Occipital lobe (tissue), 2 donors: ENCODE results near the gene RFNG. TPM values are rescaled to one million over a fixed set of nuclear protein-coding genes. Genes with fewer than 3 reads are reported as not detected.
A peak's percentile ranks its signal among the peaks of the same experiment; 100 is the strongest.
"Not testable (repeated sequence)": the region's sequence is repeated elsewhere in the genome, so short reads cannot be mapped to it uniquely, and the experiment has no call there.

Experiments
- DNase-seq: peaks from one replicate; lab custom pipeline; 2025; lab: John Stamatoyannopoulos, UW
- total RNA-seq: library from RNA; depleted of rRNA; stranded (reverse); fragments of >200 nt; gene quantifications from one replicate; pipeline ENCODE4 v1.2.3, GENCODE V29; 2014

RFNG gene
- total RNA-seq, 1 donor from 2014 or later: 14.5 TPM

GRCh38 chr17:82045936-82046484 lies 5.6 kb downstream of the RFNG start:
- no peak for DNase-seq

DNA sequence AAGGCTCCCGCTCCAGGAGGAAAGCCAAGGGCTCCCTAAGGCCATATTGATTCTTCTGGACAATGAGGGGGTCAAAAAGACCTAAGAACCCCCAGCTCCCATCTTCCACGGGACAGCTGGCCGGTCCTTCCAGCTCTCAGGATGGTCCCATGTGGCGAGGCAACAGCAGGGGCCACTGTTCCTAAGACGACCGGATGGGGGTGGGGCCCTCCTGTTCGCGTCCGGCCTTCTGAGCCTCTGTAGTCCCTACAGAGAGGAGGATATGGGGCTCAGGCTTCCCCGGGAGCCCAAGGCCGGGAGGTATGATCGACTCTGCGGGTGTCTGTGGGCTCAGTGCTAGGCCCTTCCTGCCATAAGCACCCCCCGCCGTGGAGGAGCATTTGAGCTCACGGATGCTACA lies 8.1 kb downstream of the RFNG start:
- DNase-seq: no peak

DNA sequence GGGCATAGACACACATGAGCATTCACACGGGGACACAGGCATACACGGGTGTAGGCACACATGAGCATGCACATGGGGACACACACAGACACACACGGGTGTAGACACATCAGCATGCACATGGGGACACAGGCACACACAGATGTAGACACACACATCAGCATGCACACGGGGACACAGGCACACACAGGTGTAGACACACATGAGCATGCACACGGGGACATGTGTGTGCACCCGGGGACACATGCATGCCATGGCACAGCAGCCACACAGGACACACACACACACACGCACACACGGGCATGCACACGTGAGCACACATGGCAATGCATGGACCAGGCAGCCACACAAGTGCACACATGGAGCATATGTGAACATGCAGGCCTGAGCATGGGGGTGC lies 9.0 kb downstream of the RFNG start:
- DNase-seq: no peak

DNA sequence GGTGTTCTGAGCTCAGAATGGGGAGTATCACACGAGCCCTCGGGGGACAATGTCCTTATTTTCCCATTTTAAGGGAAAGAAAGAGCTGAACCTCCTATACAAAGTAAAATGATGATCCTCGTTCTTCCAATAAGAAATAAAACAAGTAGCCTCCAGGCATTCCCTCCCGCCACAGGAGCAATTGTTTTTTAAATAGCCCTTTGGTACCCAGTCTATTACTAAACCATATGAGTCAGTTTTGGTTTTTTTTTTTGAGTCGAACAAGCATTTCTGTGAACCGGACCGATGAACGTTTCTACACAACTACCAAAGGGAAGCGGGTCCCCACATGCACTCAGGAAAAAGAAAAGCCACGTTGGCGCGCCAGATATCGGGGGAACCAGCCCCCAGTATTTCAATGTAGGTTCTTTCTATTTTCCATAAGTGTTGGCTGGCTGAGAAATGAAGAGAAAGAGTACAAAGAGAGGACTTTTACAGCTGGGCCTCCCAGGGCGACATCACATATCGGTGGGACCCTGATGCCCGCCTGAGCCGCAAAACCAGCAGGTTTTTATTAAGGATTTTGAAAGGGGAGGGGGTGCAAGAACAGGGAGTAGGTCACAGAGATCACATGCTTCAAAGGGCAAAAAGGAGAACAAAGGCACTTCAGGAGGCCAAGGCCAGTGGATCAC lies 10.3 kb downstream of the RFNG start:
- DNase-seq: no peak

DNA sequence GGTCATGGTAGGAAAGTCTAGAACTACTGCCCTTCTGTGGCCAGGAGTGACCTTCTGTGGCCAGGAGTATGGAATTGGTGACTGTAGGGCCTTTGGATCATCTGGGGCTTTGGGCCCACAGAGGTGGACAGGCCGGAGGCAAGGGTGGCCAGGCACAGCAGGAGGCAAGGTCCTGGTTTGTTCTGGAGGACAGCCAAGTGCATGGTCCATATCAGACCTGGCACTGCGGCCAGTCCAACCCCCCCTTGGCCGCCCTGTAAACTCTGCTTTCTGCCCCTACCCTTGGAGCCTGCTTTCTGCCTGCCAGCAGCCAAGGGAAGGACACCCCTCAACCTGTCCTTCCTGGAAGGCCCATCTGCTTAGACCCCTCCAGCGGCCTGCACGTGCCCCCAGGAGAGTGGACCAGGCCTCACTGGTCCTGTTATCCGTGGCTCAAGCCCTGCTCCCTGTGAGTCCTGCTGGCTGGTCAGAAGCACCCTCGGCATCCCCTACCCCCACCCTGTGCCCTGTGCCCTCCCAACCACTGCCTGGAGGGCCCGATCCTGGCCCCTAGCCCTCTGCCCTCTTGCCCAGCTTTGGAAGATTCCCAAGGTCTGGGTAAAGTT lies 11.8 kb downstream of the RFNG start:
- DNase-seq: no peak

DNA sequence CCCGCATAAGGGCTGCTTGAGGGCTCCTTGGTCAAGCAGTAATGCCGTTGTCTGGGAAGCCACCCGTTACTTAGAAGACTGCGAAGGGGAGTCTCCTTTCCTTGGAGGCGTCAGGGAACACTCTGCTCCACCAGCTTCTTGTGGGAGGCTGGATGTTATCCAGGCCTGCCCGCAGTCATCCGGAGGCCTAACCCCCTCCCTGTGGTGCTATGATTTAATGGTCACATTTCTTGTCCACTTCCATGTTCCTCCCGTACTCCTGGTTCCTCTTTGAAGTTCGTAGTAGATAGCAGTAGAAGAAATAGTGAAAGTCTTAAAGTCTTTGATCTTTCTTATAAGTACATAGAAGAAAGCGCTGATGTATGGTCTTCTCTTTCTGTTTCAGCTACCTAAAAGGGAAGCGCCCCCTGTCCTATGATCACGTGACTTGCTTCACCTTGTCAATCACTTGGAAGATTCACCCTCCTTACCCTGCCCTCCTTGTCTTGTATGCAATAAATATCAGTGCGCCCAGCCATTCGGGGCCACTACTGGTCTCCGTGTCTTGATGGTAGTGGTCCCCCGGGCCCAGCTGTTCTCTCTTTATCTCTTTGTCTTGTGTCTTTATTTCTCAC lies 12.7 kb downstream of the RFNG start:
- DNase-seq: not testable (repeated sequence)

DNA sequence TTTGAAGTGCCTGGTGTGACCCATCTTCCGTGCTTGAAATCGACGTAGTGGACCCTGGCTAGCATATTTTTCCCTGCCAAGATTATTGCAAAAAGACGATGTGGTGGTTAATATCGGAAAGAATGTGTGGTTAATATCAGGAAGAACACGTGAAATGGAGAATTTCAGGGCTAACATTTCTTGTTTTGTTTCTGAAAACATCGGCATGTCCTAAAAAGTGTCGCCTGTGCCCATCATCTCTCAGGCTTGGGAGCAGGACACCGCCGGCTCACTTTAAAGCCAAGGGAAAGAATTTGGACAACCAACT lies 13.8 kb downstream of the RFNG start:
- no peak for DNase-seq

DNA sequence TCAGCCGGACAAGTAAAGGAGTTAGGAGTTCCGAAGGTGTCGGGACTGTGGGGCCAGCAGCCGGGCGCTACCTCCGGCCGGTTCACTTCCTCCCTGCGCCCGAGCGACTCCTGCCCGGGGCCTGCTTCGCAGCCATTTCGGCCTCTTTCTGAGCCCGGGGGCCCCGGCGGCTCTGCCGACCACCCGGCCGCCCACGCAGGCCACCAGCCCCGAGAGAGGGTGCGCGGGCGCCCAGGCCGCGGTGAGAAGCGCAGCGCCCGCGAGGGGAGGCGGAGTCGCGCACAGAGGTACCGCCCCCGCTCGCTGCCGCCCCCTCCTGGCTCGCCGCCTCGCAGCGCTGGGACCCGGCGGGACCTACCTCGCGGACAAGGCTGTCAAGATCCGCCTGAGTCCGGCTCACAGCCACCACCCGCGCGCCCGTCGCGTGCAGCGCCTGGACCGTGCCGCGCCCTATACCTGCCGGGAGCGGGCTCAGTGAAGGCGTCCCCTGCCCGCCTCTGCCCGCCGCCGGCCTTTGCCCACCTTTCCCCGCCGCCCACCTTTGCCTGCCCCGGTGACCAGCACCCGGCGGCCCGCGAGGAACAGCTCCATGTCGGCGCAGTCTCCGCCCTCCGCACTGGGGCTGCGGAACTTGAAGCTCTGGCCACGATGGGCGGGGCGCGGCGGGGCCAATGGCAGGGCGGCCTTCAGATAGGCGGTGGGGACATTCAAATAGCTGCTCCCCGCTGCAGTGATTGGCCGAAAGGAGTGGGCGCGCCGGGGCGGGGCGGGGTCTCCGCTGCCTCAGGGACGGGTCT lies 14.3 kb downstream of the RFNG start, which contains the start of gene DCXR:
Gene DCXR, minus strand, starts transcription at position 606 of the 797 bp plus-strand sequence. Its CDS starts 15 bp downstream, at position 591.
- DNase-seq: peak; percentile 95

DNA sequence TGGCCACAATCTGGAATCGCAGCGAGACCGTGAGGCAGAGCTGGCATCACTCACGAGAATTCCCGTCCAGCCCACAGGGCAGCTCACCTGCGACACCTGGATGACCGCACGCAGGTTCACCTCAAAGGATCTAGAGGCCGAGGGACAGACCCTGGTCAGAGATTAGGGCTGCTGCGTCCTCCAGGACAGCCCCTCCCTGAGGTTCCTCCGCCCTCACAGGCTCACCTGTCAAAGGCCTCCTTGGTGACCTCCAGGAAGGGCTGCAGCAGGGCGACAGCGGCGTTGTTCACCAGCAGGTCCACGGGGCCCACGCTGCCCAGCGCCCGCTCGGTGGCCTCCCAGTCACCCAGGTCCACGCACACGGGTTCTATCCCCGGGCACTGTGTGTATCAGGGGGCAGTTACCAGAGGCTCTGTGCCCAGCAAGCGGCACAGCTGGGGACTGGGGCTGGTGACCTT lies 14.9 kb downstream of the RFNG start:
- no peak for DNase-seq

DNA sequence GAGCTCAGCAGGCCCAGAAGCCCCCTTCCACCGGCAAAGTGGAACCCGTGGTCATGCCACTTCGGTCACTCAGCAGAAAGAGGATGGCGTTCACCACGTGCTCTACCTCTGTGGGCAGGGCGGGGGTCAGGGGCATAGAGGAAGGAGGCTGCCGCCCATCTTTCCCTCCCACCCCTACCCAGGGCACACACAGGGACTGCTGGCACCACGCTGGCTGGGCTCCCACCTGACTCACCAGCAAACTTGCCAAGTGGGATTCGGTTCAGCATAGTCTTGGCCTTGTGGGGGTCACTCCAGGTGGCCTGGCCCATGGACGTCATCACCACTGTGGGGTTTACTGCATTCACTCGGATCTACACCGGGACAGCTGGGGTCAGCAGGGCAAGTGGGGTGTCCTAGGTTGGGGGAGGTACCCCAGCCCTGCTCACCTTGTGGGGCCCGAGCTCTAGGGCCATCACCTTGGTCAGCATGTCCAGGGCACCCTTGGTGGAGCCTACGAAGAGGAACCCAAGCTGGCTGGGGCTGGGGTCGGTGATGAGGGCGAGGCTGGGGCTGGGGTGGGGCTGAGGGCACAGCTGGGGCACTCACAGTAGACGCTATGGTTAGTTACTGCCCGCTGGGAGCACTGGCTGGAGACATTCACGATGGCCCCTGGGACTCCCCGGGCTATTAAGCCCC lies 15.5 kb downstream of the RFNG start:
- DNase-seq: no peak

DNA sequence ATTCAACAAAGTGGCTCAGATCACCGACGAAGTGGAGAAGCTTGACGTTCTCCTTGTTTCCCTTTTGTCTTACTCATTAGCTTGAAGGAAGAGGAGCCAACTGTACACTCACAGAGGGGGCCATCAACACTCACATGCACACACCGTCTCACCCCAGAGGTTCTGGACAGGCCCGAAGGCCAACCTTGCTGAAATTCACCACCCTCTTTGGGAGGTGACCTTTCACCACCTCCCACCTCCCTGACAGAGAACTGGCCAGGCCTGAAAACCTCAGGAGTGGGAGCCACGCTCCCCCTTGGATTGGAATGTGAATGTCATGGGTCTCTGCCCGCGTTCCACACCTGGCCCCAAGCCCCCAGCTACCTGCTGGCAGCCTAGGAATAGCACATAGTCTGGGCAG lies 16.1 kb downstream of the RFNG start:
- DNase-seq: no peak

GRCh38 chr17:82034371-82035011 lies 17.1 kb downstream of the RFNG start:
- no peak for DNase-seq

- no peak for DNase-seq
Measured at GRCh38 chr17:82033359-82034085, 18.1 kb downstream of the RFNG start.

- no peak for DNase-seq
Measured at GRCh38 chr17:82031885-82032627, 19.6 kb downstream of the RFNG start.

GRCh38 chr17:82031303-82031884 lies 20.2 kb downstream of the RFNG start, which contains the start of gene RAC3:
RAC3 (plus strand) TSS chr17:82031678; CDS start chr17:82031762, 84 bp downstream.
- DNase-seq: no peak

- DNase-seq: peak; percentile 79
Measured at GRCh38 chr17:82030470-82031302, 20.9 kb downstream of the RFNG start.

- no peak for DNase-seq
Measured at GRCh38 chr17:82029990-82030469, 21.6 kb downstream of the RFNG start.

- DNase-seq: no peak
Measured at GRCh38 chr17:82029391-82029790, 22.2 kb downstream of the RFNG start.
